ENCODE results near the gene ATCAY. TPM values are rescaled to one million over a fixed set of nuclear protein-coding genes. Genes with fewer than 3 reads are reported as not detected.

ATCAY gene
- total RNA-seq, 1 donor from 2014 or later, result 0.98 TPM

- TF ChIP-seq, protein P1, sequence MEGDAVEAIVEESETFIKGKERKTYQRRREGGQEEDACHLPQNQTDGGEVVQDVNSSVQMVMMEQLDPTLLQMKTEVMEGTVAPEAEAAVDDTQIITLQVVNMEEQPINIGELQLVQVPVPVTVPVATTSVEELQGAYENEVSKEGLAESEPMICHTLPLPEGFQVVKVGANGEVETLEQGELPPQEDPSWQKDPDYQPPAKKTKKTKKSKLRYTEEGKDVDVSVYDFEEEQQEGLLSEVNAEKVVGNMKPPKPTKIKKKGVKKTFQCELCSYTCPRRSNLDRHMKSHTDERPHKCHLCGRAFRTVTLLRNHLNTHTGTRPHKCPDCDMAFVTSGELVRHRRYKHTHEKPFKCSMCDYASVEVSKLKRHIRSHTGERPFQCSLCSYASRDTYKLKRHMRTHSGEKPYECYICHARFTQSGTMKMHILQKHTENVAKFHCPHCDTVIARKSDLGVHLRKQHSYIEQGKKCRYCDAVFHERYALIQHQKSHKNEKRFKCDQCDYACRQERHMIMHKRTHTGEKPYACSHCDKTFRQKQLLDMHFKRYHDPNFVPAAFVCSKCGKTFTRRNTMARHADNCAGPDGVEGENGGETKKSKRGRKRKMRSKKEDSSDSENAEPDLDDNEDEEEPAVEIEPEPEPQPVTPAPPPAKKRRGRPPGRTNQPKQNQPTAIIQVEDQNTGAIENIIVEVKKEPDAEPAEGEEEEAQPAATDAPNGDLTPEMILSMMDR (IDR thresholded peaks at IDR 0.05), result no peak
- TF ChIP-seq POLR2AphosphoS5 (IDR thresholded peaks at IDR 0.05; ENCODE audit: insufficient read depth in 1 of 2, low read depth in 1 of 2) (no peak), POLR2A (IDR thresholded peaks at IDR 0.05) (no peak)
- Histone ChIP-seq H3K4me3 (no peak overlapping the region), H3K9me3 (no peaks in the 10 kb centered on the region), H3K4me1 (no peaks in the 10 kb centered on the region), H3K36me3 (no peaks in the 10 kb centered on the region), H3K27me3 (no peaks in the 10 kb centered on the region), H3K27ac (no peak overlapping the region)
- no peak for DNase-seq (ENCODE audit: extremely low spot score in 2 of 2)
- intact Hi-C loops (cut with DNase I), result no loop called here
Observed at GRCh38 chr19:3840804-3841203, 39.7 kb upstream of the ATCAY start.

DNA sequence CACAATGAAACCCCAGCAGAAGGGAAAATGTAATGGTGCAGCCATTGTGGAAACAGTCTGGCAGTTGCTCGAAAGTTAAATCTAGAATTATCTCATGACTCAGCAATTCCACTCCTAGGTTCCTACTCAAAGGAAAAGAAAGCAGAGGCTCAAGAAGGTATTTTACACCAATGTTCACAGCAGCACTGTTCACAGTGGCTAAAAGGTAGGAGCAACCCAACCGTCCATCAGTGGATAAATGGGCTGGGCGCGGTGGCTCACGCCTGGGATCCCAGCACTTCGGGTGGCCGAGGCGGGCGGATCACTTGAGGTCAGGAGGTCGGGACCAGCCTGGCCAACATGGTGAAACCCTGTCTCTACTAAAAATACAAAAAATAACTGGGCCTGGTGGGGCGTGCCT, 37.5 kb upstream of the ATCAY start:
- Histone ChIP-seq H3K4me1 (no peaks in the 10 kb centered on the region), H3K27me3 (no peaks in the 10 kb centered on the region), H3K27ac (no peak overlapping the region), H3K36me3 (no peaks in the 10 kb centered on the region), H3K4me3 (no peak overlapping the region), H3K9me3 (no peaks in the 10 kb centered on the region)
- TF ChIP-seq POLR2A (IDR thresholded peaks at IDR 0.05), result no peak
- TF ChIP-seq POLR2AphosphoS5 (IDR thresholded peaks at IDR 0.05; ENCODE audit: insufficient read depth in 1 of 2, low read depth in 1 of 2), result no peak
- TF ChIP-seq, protein P1 (IDR thresholded peaks at IDR 0.05), result no peak
- DNase-seq (ENCODE audit: extremely low spot score in 2 of 2), result no peak
- intact Hi-C loops (cut with DNase I), result no loop called here

- TF ChIP-seq POLR2A (IDR thresholded peaks at IDR 0.05) (no peak), POLR2AphosphoS5 (IDR thresholded peaks at IDR 0.05; ENCODE audit: insufficient read depth in 1 of 2, low read depth in 1 of 2) (no peak)
- TF ChIP-seq, protein P1 (IDR thresholded peaks at IDR 0.05), result no peak
- Histone ChIP-seq H3K27ac (no peak overlapping the region), H3K27me3 (no peaks in the 10 kb centered on the region), H3K4me3 (no peak overlapping the region), H3K36me3 (no peaks in the 10 kb centered on the region), H3K4me1 (no peaks in the 10 kb centered on the region), H3K9me3 (no peaks in the 10 kb centered on the region)
- intact Hi-C loops (cut with DNase I), result no loop called here
- no peak for DNase-seq (ENCODE audit: extremely low spot score in 2 of 2)
Observed at GRCh38 chr19:3844596-3844995, 35.9 kb upstream of the ATCAY start.

DNA sequence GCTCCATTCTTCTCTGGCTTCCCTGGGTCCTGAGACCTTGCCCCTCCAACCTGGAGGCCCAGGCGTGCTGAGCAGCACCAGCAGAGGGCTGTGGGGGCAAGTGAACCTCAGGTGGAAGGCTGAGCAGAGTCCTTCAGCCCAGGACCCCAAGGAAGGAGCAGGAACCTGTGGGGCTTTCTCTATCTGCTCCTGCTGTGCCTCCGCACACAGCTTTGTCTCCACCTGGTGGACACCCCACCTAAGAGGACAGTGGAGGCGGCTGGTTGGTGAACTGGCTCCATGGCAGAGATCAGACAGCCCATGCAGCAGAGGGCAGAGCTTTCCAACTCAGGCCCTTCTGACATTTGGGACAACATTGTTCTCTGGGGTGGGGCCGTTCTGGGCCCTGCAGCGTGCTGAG, 31.4 kb upstream of the ATCAY start:
- TF ChIP-seq POLR2AphosphoS5 (IDR thresholded peaks at IDR 0.05; ENCODE audit: insufficient read depth in 1 of 2, low read depth in 1 of 2), result no peak
- TF ChIP-seq POLR2A (IDR thresholded peaks at IDR 0.05), result no peak
- peaks cover 8% of the 10 kb centered on the region for H3K9me3 ChIP-seq
- no peak overlapping the region for H3K27ac ChIP-seq
- no peaks in the 10 kb centered on the region for H3K36me3 ChIP-seq
- H3K4me1 ChIP-seq, result no peaks in the 10 kb centered on the region
- no peak for DNase-seq (ENCODE audit: extremely low spot score in 2 of 2)
- no peak overlapping the region for H3K4me3 ChIP-seq
- intact Hi-C loops (cut with DNase I), result no loop called here
- no peaks in the 10 kb centered on the region for H3K27me3 ChIP-seq

GRCh38 chr19:3849787-3850186, 30.7 kb upstream of the ATCAY start:
- Histone ChIP-seq H3K4me3 (no peak overlapping the region), H3K27me3 (no peaks in the 10 kb centered on the region), H3K9me3 (peaks cover 8% of the 10 kb centered on the region), H3K27ac (no peak overlapping the region), H3K4me1 (no peaks in the 10 kb centered on the region), H3K36me3 (no peaks in the 10 kb centered on the region)
- intact Hi-C loops (cut with DNase I), result no loop called here
- TF ChIP-seq POLR2A (IDR thresholded peaks at IDR 0.05) (no peak), POLR2AphosphoS5 (IDR thresholded peaks at IDR 0.05; ENCODE audit: insufficient read depth in 1 of 2, low read depth in 1 of 2) (no peak)
- TF ChIP-seq, protein P1 (IDR thresholded peaks at IDR 0.05), result no peak
- no peak for DNase-seq (ENCODE audit: extremely low spot score in 2 of 2)
